Stimulated activated CD8-positive, alpha-beta memory T cell treated with anti-CD3 and anti-CD28 coated beads, Interleukin-2, amount 100 ng/mL, for 48 hours (primary cell): ENCODE results near the gene ABCA2.

ENCODE experiments used
- DNase-seq, 2 donors: peaks; one replicate each; pipeline ENCODE4 v3.0.0-alpha.2; 2020; ENCODE audit warnings: low read depth in 2 of 2

ABCA2 gene

DNA sequence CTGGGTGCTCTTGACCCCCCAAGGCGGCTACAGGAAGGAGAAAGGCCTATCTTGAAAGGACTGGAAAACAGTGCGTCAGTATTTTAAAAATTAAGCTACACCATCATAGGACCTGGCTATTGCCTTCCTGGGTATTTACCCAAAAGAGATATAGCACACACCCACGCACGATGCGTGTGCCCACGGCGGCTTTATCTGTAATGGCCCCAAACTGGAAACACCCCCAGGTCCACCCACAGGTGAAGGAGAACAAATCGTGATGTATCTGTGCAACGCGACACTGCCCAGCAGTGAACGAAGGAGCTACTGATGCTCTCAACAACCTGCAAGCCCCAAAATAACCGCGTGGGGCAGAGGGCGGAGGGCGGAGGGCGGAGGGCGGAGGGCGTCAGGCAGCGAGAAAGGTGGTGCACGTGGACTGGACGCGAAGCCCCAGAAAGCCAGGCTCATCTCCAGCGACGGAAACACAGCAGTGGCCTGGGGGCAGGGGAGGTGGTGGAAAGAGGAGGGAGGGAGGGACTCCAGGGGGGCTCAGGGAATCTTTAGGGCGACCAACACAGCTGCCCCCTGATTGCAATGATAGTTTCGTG is 63.1 kb downstream of the ABCA2 start:
- no peak for DNase-seq

- no peak for DNase-seq
Measured at GRCh38 chr9:136964171-136964689, 63.8 kb downstream of the ABCA2 start.

GRCh38 chr9:136963751-136964150 is 64.3 kb downstream of the ABCA2 start:
- no peak for DNase-seq

DNA sequence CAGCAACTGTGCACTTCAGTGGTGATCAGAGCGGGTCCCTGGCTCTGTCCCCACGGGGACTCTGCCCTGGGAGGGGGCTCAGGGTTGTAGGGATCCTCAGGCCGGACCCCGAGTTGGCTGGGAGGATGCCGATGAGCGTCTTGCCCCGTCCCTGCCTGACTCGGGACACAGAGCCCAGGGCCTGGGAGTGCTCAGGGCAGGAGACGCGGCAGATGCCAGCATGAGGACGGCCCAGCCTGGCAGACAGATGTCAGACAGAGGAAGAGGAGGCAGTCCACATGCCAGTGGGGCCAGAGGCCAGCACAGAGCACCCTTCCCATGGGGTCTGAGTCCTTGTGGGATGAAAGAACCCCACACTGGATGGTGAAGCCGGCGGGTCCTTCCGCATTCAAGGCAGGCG is 64.7 kb downstream of the ABCA2 start:
- no peak for DNase-seq

- no peak for DNase-seq
Measured at GRCh38 chr9:136962701-136963248, 65.3 kb downstream of the ABCA2 start.

DNA sequence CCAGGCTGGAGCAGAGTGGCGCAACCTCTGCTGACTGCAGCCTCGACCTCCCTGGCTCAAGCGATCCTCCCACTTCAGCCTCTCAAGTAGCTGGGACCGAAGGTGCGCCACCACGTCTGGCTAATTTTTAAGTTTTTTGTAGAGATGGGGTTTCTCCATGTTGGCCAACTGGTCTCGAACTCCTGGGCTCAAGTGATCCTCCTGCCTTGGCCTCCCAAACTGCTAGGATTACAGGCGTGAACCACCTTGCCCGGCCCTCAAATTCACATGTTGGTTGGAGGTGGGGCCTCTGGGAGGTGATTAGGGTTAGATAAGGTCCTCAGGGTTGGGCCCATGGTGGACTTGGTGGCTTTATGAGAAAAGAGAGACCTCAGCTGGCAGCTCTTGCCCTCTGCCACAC is 65.9 kb downstream of the ABCA2 start:
- DNase-seq = no peak

- no peak for DNase-seq
Measured at GRCh38 chr9:136961279-136962065, 66.6 kb downstream of the ABCA2 start.

GRCh38 chr9:136960938-136961275 is 67.1 kb downstream of the ABCA2 start:
- DNase-seq = no peak

- DNase-seq = no peak
Measured at GRCh38 chr9:136960212-136960937, 67.7 kb downstream of the ABCA2 start.

GRCh38 chr9:136958898-136959850 is 68.9 kb downstream of the ABCA2 start:
- DNase-seq = no peak

- no peak for DNase-seq
Measured at GRCh38 chr9:136958473-136958872, 69.6 kb downstream of the ABCA2 start.

DNA sequence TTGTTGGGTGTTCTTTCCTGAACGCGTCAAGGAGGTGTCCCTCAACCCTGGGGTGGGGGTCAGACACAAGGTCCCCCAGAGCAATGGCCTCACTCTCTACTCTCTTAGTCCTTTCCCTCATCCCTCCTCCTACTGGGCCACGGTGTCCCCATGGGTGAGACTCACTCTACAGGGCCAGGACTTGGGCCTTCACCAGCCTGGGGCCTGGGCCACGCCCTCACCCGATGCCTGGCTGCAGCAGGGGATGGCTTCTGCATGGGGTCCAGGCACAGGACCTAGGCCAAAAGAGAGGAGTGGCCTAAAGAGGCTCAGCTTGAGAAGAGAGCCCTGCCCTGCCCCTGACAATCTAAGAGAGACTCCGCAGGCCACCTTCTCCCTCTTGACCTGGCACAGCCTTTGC is 70.1 kb downstream of the ABCA2 start:
- no peak for DNase-seq

GRCh38 chr9:136957461-136957860 is 70.6 kb downstream of the ABCA2 start:
- DNase-seq = no peak
